Spinal cord (tissue), 10 donors: ENCODE data around the gene HCK. TPM values are rescaled to one million over a fixed set of nuclear protein-coding genes. Genes with fewer than 3 reads are reported as not detected.

Source experiments
- DNase-seq, 6 donors: peaks; one replicate each; pipeline versions ENCODE4 v3.0.0 to v3.0.0-alpha.2; 2013 to 2015; ENCODE audit warnings: low spot score in 6 of 6, low read depth in 4 of 6
- H3K27ac ChIP-seq: one replicate; pipeline ENCODE4 v1.5.1; 2013; ENCODE audit warnings: low read depth, low read length, control low read depth
- H3K27me3 ChIP-seq: one replicate; pipeline ENCODE4 v1.6.1; 2013; ENCODE audit warnings: low read length; ENCODE audit not compliant: control insufficient read depth, insufficient read depth
- H3K36me3 ChIP-seq: one replicate; pipeline ENCODE4 v1.6.1; 2013; ENCODE audit warnings: low read length; ENCODE audit not compliant: control insufficient read depth, insufficient read depth
- H3K4me1 ChIP-seq: one replicate; pipeline ENCODE4 v1.6.1; 2013; ENCODE audit warnings: low read length; ENCODE audit not compliant: control insufficient read depth, insufficient read depth
- H3K4me3 ChIP-seq: one replicate; pipeline ENCODE4 v1.5.1; 2013; ENCODE audit warnings: low read depth, low read length, control low read depth
- H3K9me3 ChIP-seq: one replicate; pipeline ENCODE4 v1.6.1; 2013; ENCODE audit warnings: low read length; ENCODE audit not compliant: control insufficient read depth, insufficient read depth
- WGBS: methylation state at CpG from one replicate; pipeline ENCODE4 v1.1.5; 2013; ENCODE audit warnings: missing lambda C conversion rate; ENCODE audit not compliant: insufficient coverage; 5-methylcytosine and 5-hydroxymethylcytosine counted together
- polyA plus RNA-seq, 2 donors: library from polyadenylated mRNA; unstranded; fragments of 120-200 nt; gene quantifications; one replicate each; pipeline ENCODE4 v1.2.1, GENCODE V29; 2013; ENCODE audit not compliant: insufficient read length in 2 of 2
- total RNA-seq, 2 donors: library from RNA; depleted of rRNA in 1 of 2; stranded (reverse); fragments of 120-200 nt in 1 of 2; fragments of >200 nt in 1 of 2; gene quantifications; one replicate each; pipeline versions ENCODE4 v1.2.3 to v1.2.4, GENCODE V29; 2013 to 2014
- donor health status: healthy.

Gene HCK
- total and polyA plus RNA-seq, 4 donors, result 5.1 to 12.4 (median 8.0) TPM

DNA sequence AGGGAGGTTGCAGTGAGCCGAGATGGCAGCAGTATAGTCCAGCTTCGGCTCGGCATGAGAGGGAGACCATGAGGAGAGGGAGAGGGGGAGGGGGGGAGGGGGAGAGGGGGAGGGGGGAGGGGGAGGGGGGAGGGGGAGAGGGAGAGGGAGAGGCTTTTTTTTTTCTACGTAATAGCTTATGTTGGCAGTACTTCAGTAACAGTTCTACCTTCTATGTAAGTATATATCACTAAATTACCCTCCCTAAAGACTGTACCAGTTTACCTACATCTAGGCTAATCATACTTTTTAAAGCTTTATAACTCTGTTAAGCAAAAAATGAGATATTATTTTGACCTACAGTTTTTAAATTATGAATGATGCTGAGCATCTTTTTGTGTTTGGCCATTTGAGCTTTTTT is 71.0 kb downstream of the HCK start:
- no peak for DNase-seq
- no peak overlapping the region for H3K27ac ChIP-seq
- peaks cover 2% of the 10 kb centered on the region for H3K9me3 ChIP-seq
- H3K4me3 ChIP-seq, result no peak overlapping the region
- no peaks in the 10 kb centered on the region for H3K4me1 ChIP-seq
- no peaks in the 10 kb centered on the region for H3K27me3 ChIP-seq
- WGBS, result no CpG with 5 or more reads among the region's 4 CpGs
- H3K36me3 ChIP-seq, result peaks cover 2% of the 10 kb centered on the region

DNA sequence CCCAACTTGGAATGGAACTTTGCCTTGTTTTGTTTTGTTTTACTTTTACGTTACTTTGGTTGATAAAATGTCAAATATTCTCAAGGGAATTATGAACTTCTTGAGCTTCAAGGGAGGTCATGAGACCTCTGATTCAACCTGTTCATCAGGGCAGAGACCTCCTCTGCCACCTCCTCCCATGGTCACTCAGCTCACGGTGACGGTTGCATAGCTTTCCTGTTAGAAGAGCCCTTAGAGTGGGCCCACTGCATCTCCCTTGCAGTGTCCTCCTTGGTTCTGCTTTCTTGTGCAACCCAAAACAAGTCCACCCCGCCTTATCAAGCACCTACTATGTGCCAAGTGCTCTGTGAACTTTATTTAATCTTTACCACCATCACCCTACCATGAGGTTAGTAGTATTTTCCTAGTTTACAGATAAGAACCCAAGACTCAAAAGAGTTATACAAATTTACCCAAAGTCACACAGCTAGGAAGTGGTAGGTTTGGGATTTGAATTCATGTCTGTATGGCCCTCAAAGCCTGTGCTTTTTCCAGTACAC is 72.9 kb downstream of the HCK start:
- Histone ChIP-seq H3K4me1 (no peaks in the 10 kb centered on the region), H3K27ac (no peak overlapping the region), H3K36me3 (peaks cover 2% of the 10 kb centered on the region), H3K27me3 (no peaks in the 10 kb centered on the region), H3K4me3 (no peak overlapping the region), H3K9me3 (peaks cover 2% of the 10 kb centered on the region)
- no peak for DNase-seq
- WGBS, result 94% methylated on average over 2 of the region's 4 CpGs

DNA sequence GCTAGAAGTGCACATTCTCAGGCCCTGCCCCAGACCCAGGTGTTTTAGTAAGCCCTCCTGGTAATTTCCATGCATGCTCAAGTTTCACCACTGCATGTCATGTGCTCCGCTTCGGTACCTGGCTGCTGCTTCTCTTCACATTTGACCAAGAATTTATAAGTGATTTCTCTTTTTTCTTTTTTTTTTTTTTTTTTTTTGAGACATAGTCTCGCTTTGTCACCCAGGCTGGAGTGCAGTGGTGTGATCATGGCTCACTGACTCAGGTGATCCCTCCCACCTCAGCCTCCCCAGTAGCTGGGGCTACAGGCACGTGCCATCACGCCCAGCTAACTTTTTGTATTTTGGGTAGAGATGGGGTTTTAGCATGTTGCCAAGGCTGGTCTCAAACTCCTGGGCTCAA is 73.5 kb downstream of the HCK start:
- DNase-seq, result no peak
- Histone ChIP-seq H3K27ac (no peak overlapping the region), H3K36me3 (peaks cover 2% of the 10 kb centered on the region), H3K27me3 (no peaks in the 10 kb centered on the region), H3K4me3 (no peak overlapping the region), H3K9me3 (no peaks in the 10 kb centered on the region), H3K4me1 (no peaks in the 10 kb centered on the region)
- no CpG with 5 or more reads among the region's 5 CpGs for whole genome bisulfite sequencing

DNA sequence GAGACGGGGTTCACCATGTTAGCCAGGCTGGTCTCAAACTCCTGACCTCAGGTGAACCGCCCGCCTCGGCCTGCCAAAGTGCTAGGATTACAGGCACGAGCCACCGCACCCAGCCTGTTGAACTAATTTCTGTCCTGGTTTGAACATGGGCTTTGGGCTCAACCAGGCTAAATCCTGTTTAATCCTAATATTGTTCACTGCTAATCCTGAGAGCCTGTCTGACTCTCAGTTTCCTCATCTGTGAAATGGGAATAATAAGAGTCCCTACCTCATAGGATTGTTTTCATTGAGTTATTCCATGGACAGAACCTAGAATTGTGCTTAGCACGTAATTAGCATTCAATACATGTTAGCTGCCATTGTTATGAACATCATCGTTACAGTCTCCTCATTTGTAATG is 74.9 kb downstream of the HCK start:
- no peak overlapping the region for H3K27ac ChIP-seq
- H3K4me3 ChIP-seq, result no peak overlapping the region
- DNase-seq, result no peak
- H3K27me3 ChIP-seq, result no peaks in the 10 kb centered on the region
- H3K9me3 ChIP-seq, result no peaks in the 10 kb centered on the region
- WGBS, result 83% methylated on average over 8 of the region's 8 CpGs
- H3K4me1 ChIP-seq, result no peaks in the 10 kb centered on the region
- H3K36me3 ChIP-seq, result peaks cover 2% of the 10 kb centered on the region

DNA sequence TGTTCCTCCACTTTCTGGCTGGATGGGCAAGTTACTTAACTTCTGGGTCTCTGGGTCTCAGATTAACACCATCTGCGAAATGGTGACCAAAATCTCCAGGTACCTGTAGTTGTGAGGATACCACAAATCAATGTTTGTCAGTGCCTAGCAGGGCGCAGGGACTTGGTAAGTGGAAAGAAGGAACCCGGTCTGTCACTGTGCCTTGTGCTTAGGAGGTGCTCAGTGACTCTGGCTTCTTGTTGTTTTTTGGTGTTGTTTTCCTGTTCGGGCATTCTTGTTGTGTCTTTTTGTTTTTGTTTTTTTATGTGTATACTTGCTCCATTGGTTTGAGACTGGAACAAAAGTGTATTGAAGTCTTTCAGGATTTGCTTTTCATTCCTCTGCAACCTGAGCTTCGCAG is 75.3 kb downstream of the HCK start:
- Histone ChIP-seq H3K27ac (no peak overlapping the region), H3K9me3 (no peaks in the 10 kb centered on the region), H3K36me3 (peaks cover 1% of the 10 kb centered on the region), H3K4me1 (no peaks in the 10 kb centered on the region), H3K4me3 (no peak overlapping the region), H3K27me3 (no peaks in the 10 kb centered on the region)
- WGBS, result 83% methylated on average over 5 of the region's 5 CpGs
- no peak for DNase-seq

DNA sequence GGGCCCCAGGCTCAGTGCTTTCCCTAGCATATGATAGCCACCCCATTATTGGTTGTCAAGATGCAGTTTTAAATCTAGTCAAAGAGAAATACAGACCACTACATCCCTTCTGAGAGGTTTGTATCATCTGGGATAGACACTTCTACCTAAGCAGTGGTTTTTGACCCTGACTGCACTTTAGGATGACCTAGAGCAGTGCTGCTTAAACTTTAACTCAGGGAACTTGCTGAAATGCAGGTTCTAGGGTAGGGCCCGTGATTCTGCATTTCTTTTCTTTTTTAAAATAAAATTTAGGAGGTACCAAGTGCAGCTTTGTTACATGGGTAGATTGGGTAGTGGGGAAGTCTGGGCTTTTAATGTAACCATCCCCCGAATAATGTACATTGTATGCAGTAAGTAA is 76.1 kb downstream of the HCK start:
- no peak overlapping the region for H3K4me3 ChIP-seq
- no peaks in the 10 kb centered on the region for H3K27me3 ChIP-seq
- H3K27ac ChIP-seq, result no peak overlapping the region
- H3K4me1 ChIP-seq, result no peaks in the 10 kb centered on the region
- no peak for DNase-seq
- no peaks in the 10 kb centered on the region for H3K36me3 ChIP-seq
- no peaks in the 10 kb centered on the region for H3K9me3 ChIP-seq
- WGBS, result no CpG with 5 or more reads among the region's 2 CpGs

DNA sequence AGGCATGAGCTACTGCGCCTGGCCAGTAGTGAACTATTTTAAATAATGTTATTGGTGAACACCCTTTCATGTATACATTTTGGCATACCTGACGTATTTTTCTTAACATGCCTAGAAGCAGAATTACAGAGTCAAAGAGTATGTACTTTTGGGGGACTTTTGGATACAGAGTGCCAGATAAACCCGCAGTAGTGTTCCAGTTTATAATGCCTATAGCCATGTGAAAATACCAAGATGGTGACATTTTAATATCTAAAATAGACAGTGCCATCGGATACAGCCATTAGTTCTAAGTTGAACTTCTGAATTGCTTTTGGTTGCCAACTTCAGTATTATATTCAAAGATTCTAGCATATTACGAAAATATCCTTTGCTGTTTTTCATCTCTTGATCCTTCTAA is 77.8 kb downstream of the HCK start:
- Histone ChIP-seq H3K27ac (no peak overlapping the region), H3K4me3 (no peak overlapping the region), H3K9me3 (no peaks in the 10 kb centered on the region), H3K4me1 (no peaks in the 10 kb centered on the region), H3K36me3 (peaks cover 5% of the 10 kb centered on the region), H3K27me3 (no peaks in the 10 kb centered on the region)
- WGBS, result no CpG with 5 or more reads among the region's 5 CpGs
- DNase-seq, result no peak

DNA sequence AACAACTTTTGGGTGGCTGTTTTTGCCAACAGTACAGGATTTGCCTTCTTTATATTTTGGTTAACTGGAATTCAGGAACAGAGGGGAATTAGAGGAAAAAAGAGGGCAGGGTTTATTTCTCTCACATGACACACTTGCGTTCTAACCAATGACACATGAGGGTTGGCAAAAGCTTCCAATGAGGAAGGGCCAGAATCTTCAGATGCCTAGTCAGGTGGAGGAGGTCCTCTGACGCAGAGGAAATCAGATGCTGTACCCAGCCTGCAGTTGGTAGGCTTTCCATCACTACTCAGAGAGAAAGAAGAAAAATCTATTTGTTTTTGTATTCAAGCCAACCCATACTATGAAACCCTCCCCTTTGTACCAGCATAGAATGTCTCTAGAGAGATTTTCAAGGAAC is 78.3 kb downstream of the HCK start:
- no peak overlapping the region for H3K4me3 ChIP-seq
- H3K27me3 ChIP-seq, result no peaks in the 10 kb centered on the region
- peaks cover 5% of the 10 kb centered on the region for H3K36me3 ChIP-seq
- no peak for DNase-seq
- H3K27ac ChIP-seq, result no peak overlapping the region
- no CpG with 5 or more reads among the region's 2 CpGs for WGBS
- H3K9me3 ChIP-seq, result no peaks in the 10 kb centered on the region
- H3K4me1 ChIP-seq, result no peaks in the 10 kb centered on the region

DNA sequence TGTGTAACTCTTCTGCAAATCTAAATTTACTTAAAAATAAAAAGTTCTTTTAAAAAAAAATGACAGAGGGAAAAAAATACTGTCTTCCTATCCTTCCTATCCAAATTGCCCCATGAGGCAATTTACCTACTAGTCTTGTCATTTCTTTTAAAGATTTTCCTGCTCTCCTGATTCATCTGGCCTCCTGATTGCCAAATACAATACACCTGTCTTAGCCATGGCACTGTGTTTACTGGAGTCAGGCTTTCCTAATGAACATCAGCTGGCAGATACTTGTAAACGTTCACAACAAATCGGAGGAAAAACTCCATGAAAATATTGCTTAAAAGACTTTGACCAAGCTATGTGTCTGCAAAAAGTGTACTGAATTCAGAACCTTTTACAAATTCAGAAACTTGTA is 78.9 kb downstream of the HCK start:
- Histone ChIP-seq H3K4me1 (no peaks in the 10 kb centered on the region), H3K27ac (no peak overlapping the region), H3K36me3 (peaks cover 5% of the 10 kb centered on the region), H3K9me3 (no peaks in the 10 kb centered on the region), H3K4me3 (no peak overlapping the region), H3K27me3 (no peaks in the 10 kb centered on the region)
- no peak for DNase-seq
- WGBS, result 50% methylated on average over 2 of the region's 2 CpGs

DNA sequence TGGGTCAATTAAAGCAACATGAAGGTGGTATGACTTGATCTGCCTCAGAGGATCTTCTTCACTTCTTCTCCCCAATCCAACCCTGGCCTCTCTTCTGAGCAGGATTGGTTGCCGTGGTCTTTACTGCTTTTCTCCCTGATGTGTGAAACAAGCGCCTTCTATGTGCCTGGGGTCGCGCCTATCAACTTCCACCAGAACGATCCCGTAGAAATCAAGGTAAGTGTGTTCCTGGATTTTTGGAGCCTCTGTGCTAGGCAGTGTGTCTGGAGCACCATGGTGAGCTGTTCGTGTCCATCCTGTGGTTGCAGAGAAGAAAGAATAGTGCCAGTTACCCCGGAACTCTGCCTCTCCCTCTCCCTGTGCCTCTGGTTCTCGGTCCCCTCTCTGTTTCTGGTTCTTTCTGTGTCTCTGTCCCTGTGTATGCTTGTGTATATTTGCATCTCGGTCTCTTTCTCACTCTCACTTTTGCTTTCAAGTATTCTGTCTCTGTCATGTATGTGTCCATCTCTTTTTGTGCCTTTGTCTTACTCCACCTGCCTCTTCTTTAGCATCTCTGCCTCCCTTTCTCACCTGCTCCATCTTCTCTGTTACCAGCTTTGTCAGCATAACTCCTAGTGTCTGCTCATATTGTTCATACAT is 81.0 kb downstream of the HCK start:
- Histone ChIP-seq H3K27ac (no peak overlapping the region), H3K4me1 (no peaks in the 10 kb centered on the region), H3K36me3 (peaks cover 14% of the 10 kb centered on the region), H3K4me3 (no peak overlapping the region), H3K27me3 (no peaks in the 10 kb centered on the region), H3K9me3 (no peaks in the 10 kb centered on the region)
- no peak for DNase-seq
- 93% methylated on average over 9 of the region's 10 CpGs for WGBS
